NCI-H2227 treated with DMSO at 0.1 percent for 48 hours (cell line): ENCODE results near the gene PLAAT3.
"Not testable (repeated sequence)": the region's sequence is repeated elsewhere in the genome, so short reads cannot be mapped to it uniquely, and the experiment has no call there.

ENCODE experiments used
- DNase-seq: peaks from one replicate; lab custom pipeline; 2025; lab: John Stamatoyannopoulos, UW

Gene PLAAT3

GRCh38 chr11:63537293-63538101 is 76.7 kb downstream of the PLAAT3 start:
- no peak for DNase-seq

DNA sequence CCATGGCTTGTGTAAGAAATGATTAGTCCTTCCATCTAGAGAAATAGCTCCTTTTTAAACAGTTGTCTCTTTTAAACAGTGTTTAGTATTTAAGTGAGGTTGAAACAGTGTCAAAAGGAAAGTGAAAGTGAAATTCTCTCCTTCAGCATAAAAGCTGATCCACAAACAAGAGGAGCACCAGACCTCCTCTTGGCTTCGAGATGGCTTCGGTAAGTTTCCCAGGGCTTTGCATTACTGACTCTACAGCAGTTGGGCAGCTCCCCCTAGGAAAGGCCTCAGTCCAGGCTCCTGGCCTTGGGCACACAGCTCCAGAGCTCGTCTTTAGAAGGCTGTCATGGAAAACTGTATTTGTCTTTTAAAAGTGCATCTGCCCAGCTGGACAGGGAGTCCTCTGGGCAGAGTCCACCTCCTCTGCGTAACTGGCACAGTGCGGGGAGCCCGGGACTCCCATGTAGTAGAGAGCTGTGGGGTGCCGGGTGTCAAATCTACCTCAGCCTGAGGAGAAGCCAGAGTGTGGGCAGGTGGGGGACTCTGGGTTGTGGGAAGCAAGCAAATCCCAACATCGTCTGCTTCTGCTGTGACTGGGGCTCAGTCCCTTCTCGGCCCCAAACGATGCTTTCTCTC is 77.5 kb downstream of the PLAAT3 start, which contains the start of gene PLAAT4:
PLAAT4 (plus strand) TSS at position 140 of the 624 bp plus-strand sequence; CDS start at position 201, 61 bp downstream.
- no peak for DNase-seq

- no peak for DNase-seq
Measured at GRCh38 chr11:63535734-63536133, 78.5 kb downstream of the PLAAT3 start.

DNA sequence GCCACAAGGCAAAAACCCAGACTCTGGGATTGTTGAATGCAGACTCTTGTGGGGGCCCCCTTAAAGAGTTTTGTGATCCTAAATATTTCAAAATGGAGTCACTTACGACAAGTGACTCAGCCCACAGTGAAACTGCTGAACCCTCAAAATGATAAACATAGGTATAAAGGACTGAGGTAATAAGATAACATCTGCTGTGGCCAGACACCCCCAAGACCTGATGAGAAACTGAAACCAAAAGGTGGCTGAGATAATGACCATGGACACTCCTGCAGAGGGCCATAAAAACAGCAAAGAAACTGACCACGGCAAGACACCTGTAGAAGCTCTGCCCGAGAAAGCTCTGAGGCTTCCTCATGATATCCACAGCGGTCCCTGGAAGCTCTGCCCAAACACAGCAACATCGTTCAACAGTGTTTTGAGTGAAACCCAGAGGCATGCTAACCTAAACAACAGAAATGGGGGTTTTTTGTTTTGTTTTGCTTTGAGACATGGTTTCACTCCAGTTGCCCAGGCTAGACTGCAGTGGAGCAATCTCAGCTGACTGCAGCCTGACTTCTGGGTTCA is 79.3 kb downstream of the PLAAT3 start:
- DNase-seq, result no peak

DNA sequence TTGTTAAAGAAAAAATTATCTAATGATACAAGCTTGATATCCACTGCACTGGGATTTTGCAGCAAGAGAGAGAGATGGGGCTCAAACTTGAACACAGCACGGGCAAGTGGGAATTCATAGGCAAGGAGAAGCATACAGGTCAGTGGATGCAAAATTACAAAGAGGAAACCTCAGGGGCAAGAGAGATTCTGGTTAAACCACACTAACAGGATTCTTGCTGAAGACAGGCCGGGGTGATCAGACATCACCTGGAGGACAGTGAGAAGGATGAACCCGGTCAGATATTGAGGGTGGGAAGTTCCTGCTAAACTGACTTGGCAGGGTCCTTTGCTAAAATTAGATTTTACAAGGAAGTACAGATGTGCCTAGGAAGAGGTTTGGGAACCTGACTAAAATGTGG is 80.2 kb downstream of the PLAAT3 start:
- no peak for DNase-seq

GRCh38 chr11:63532799-63533475 is 81.3 kb downstream of the PLAAT3 start:
- DNase-seq, result no peak

- DNase-seq, result no peak
Measured at GRCh38 chr11:63532117-63532516, 82.1 kb downstream of the PLAAT3 start.

GRCh38 chr11:63531074-63531792 is 83.0 kb downstream of the PLAAT3 start:
- not testable (repeated sequence) for DNase-seq

- DNase-seq, result no peak
Measured at GRCh38 chr11:63530021-63530420, 84.2 kb downstream of the PLAAT3 start.

- DNase-seq, result not testable (repeated sequence)
Measured at GRCh38 chr11:63529373-63529772, 84.9 kb downstream of the PLAAT3 start.

GRCh38 chr11:63528729-63529278 is 85.4 kb downstream of the PLAAT3 start:
- DNase-seq, result not testable (repeated sequence)

DNA sequence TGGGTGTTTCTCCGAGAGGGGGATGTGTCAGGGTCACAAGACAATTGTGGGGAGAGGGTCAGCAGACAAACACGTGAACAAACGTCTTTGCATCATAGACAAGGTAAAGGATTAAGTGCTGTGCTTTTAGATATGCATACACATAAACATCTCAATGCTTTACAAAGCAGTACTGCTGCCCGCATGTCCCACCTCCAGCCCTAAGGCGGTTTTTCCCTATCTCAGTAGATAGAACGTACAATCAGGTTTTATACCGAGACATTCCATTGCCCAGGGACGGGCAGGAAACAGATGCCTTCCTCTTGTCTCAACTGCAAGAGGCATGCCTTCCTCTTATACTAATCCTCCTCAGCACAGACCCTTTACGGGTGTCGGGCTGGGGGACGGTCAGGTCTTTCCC is 86.1 kb downstream of the PLAAT3 start:
- DNase-seq, result not testable (repeated sequence)

DNA sequence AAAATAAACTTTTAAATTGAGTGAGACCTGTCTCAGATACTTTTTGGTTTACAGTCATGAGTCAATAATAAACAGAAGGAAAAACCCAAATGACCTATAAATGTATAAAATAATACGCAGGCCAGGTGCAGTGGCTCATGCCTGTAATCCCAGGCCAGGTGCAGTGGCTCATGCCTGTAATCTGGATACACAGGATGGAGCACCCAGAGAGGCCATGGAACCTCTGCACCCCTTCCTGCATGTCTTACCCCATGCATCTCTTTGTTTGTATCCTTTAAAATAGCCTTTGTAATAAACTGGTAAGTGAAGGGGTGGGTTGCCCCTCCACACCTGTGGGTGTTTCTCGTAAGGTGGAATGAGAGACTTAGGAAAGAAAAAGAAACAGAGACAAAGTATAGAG is 86.6 kb downstream of the PLAAT3 start:
- no peak for DNase-seq
